ENCODE results near the gene TRAPPC10. TPM values are rescaled to one million over a fixed set of nuclear protein-coding genes. Genes with fewer than 3 reads are reported as not detected.
A peak's percentile ranks its signal among the peaks of the same experiment; 100 is the strongest.

Gene TRAPPC10
- total and polyA plus RNA-seq, 10 donors = 6.0 to 83.2 (median 63.3) TPM

GRCh38 chr21:43974791-43975468 lies 37.2 kb upstream of the TRAPPC10 start:
- Histone ChIP-seq H3K4me3 (no peak overlapping the region), H3K9me3 (no peaks in the 10 kb centered on the region), H3K27me3 (replicated peaks in 1 of 7) (no peaks in the 10 kb centered on the region), H3K4me1 (peaks cover 0 to 11% (median 6%) of the 10 kb centered on the region in 6 donors), H3K36me3 (peaks cover 0 to 69% (median 45%) of the 10 kb centered on the region in 6 donors), H3K27ac (peak overlapping the region in 1 of 8 donors; percentile 27)
- DNase-seq = no peak
- no peak for TF ChIP-seq POLR2A (IDR thresholded peaks at IDR 0.05)
- TF ChIP-seq CTCF (IDR thresholded peaks at IDR 0.05 in 8 of 11, conservative IDR thresholded peaks at IDR 0.05 in 3 of 11) = no peak
- TF ChIP-seq POLR2AphosphoS5 (IDR thresholded peaks at IDR 0.05) = no peak
- 78 to 93% (median 89%) methylated on average over 15 to 16 of the region's 16 CpGs for WGBS, 5 donors
- intact Hi-C loops (cut with DNase I; ENCODE audit: low total_unique reads) = no loop called here

- intact Hi-C loops (cut with DNase I; ENCODE audit: low total_unique reads) = no loop called here
- peaks cover 0 to 11% (median 6%) of the 10 kb centered on the region in 6 donors for H3K4me1 ChIP-seq
- H3K9me3 ChIP-seq = no peaks in the 10 kb centered on the region
- DNase-seq = peak; percentile 93
- H3K27ac ChIP-seq = no peak overlapping the region
- TF ChIP-seq POLR2AphosphoS5 (IDR thresholded peaks at IDR 0.05) = peak; percentile 52 to 72 (median 61)
- peak; percentile 79 to 97 (median 93) for TF ChIP-seq CTCF (IDR thresholded peaks at IDR 0.05 in 8 of 11, conservative IDR thresholded peaks at IDR 0.05 in 3 of 11)
- TF ChIP-seq POLR2A (IDR thresholded peaks at IDR 0.05) = no peak
- no peak overlapping the region for H3K4me3 ChIP-seq
- no peaks in the 10 kb centered on the region for H3K27me3 ChIP-seq (replicated peaks in 1 of 7)
- WGBS, 5 donors = 27 to 41% (median 37%) methylated on average over 24 of the region's 24 CpGs
- H3K36me3 ChIP-seq = peaks cover 0 to 69% (median 40%) of the 10 kb centered on the region in 6 donors
Observed at GRCh38 chr21:43975469-43976098, 36.5 kb upstream of the TRAPPC10 start.

- Histone ChIP-seq H3K36me3 (peaks cover 0 to 69% (median 39%) of the 10 kb centered on the region in 6 donors), H3K4me1 (peaks cover 0 to 11% (median 6%) of the 10 kb centered on the region in 6 donors), H3K27me3 (replicated peaks in 1 of 7) (no peaks in the 10 kb centered on the region), H3K27ac (no peak overlapping the region), H3K9me3 (no peaks in the 10 kb centered on the region), H3K4me3 (no peak overlapping the region)
- 88 to 98% (median 96%) methylated on average over 9 of the region's 9 CpGs for WGBS, 5 donors
- no peak for TF ChIP-seq POLR2AphosphoS5 (IDR thresholded peaks at IDR 0.05)
- no peak for TF ChIP-seq CTCF (IDR thresholded peaks at IDR 0.05 in 8 of 11, conservative IDR thresholded peaks at IDR 0.05 in 3 of 11)
- no peak for TF ChIP-seq POLR2A (IDR thresholded peaks at IDR 0.05)
- intact Hi-C loops (cut with DNase I; ENCODE audit: low total_unique reads) = no loop called here
- DNase-seq = no peak
Observed at GRCh38 chr21:43976661-43977060, 35.4 kb upstream of the TRAPPC10 start.

- Histone ChIP-seq H3K9me3 (no peaks in the 10 kb centered on the region), H3K4me1 (peaks cover 0 to 18% (median 9%) of the 10 kb centered on the region in 6 donors), H3K36me3 (peaks cover 0 to 69% (median 39%) of the 10 kb centered on the region in 6 donors), H3K4me3 (no peak overlapping the region), H3K27me3 (replicated peaks in 1 of 7) (no peaks in the 10 kb centered on the region), H3K27ac (no peak overlapping the region)
- no peak for DNase-seq
- intact Hi-C loops (cut with DNase I; ENCODE audit: low total_unique reads) = no loop called here
- WGBS, 5 donors = 93 to 97% (median 96%) methylated on average over 10 of the region's 10 CpGs
- TF ChIP-seq POLR2A (IDR thresholded peaks at IDR 0.05) (no peak), POLR2AphosphoS5 (IDR thresholded peaks at IDR 0.05) (no peak), CTCF (IDR thresholded peaks at IDR 0.05 in 8 of 11, conservative IDR thresholded peaks at IDR 0.05 in 3 of 11) (no peak)
Observed at GRCh38 chr21:43978060-43978459, 34.0 kb upstream of the TRAPPC10 start.

All from spleen (tissue), 11 donors.